ENCODE measurements around the gene PXDC1. TPM values are rescaled to one million over a fixed set of nuclear protein-coding genes. Genes with fewer than 3 reads are reported as not detected.

PXDC1 gene
- polyA plus RNA-seq, 1 experiment = 24.0 TPM

DNA sequence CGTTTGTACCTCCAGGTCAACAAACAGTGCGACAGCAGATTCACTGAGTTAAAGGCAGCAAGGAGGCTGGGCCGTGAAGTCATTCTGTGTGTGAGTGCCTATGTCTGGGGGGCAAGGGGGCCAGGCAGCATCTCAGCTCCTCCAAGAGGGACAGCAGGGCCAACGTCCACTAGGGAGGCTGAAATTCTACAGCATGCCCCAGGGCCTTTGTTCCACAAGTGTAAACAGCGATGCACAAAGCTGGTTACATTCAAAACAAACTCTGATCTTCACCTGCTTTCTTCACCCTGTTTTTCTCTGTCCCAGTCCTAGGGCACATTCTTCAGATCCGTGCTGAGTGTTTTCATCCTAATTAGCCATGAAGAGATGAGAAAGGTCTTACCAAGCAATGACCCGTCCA is 41.1 kb downstream of the PXDC1 start:
- DNase-seq (ENCODE audit: low read depth) = no peak
- ChIA-PET CTCF (interaction anchor here (0.6 kb wide), 1 partner anchor 9 kb away, joined by 3 read pairs; no protein-coding TSS in a partner anchor), POLR2A (no interaction called here)
- TF ChIP-seq, protein P1, sequence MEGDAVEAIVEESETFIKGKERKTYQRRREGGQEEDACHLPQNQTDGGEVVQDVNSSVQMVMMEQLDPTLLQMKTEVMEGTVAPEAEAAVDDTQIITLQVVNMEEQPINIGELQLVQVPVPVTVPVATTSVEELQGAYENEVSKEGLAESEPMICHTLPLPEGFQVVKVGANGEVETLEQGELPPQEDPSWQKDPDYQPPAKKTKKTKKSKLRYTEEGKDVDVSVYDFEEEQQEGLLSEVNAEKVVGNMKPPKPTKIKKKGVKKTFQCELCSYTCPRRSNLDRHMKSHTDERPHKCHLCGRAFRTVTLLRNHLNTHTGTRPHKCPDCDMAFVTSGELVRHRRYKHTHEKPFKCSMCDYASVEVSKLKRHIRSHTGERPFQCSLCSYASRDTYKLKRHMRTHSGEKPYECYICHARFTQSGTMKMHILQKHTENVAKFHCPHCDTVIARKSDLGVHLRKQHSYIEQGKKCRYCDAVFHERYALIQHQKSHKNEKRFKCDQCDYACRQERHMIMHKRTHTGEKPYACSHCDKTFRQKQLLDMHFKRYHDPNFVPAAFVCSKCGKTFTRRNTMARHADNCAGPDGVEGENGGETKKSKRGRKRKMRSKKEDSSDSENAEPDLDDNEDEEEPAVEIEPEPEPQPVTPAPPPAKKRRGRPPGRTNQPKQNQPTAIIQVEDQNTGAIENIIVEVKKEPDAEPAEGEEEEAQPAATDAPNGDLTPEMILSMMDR (IDR thresholded peaks at IDR 0.05; ENCODE audit: insufficient read depth, low read depth, low read length) = no peak
- H3K4me3 ChIP-seq (ENCODE audit: low read depth, low read length) = no peak overlapping the region
- H3K27me3 ChIP-seq (ENCODE audit: control insufficient read depth, insufficient read depth, low read length) = no peaks in the 10 kb centered on the region
- peaks cover 1% of the 10 kb centered on the region for H3K36me3 ChIP-seq (ENCODE audit: control insufficient read depth, insufficient read depth, low read length)

DNA sequence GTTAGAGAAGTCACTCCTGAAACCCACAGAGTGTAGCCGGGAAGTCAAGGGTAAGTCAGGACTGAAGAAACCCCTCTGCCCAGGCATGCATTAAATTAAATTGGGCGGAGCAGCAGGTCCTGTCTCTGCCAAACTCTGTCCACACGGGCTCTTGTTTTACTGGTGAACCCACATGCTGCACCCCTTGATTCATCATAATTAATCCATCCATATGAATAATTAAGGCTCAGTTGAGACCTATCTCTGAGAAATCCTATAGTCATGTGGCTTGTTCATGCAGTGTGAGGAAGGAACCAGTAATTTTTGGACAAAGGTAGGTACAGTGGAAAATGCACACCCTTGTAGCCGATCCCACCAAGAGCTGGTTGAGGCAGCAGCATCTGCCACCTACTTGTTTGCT is 43.0 kb downstream of the PXDC1 start:
- Histone ChIP-seq H3K36me3 (ENCODE audit: control insufficient read depth, insufficient read depth, low read length) (peaks cover 1% of the 10 kb centered on the region), H3K27me3 (ENCODE audit: control insufficient read depth, insufficient read depth, low read length) (no peaks in the 10 kb centered on the region), H3K4me3 (ENCODE audit: low read depth, low read length) (no peak overlapping the region)
- no peak for DNase-seq (ENCODE audit: low read depth)
- TF ChIP-seq, protein P1 (IDR thresholded peaks at IDR 0.05; ENCODE audit: insufficient read depth, low read depth, low read length) = no peak
- ChIA-PET CTCF (no interaction called here), POLR2A (no interaction called here)

DNA sequence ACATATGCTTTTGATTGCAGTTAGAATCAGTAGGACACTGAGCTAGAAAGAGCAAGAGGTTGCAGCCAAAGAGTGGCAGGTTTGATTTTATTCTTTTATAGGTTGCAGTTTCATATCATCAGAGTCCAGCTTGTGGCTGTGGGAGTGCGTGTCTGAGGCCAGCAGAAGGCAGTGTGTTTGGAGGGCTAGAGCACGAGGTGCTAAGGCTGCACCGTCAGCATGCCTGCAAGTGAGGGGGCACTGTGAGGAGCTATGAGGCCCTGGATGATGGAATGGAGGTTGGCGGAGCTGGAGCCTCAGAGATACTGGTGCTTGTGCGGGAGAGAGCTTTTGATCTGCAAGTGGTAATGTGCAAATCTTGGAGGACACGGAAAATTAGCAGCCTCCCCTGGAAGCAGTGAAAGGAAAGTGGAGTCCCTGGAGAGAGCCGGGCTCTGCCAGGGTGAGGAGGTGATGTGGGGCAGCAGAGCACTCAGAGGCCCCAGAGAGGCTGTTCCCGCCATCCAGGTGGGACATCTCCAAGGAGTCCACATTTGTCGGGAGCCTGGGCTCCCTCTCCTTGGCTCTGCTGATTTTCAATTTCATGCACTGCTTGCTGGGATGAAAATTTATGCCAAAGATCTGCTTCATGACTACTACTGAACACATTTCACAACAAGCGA is 43.6 kb downstream of the PXDC1 start:
- H3K27me3 ChIP-seq (ENCODE audit: control insufficient read depth, insufficient read depth, low read length) = no peaks in the 10 kb centered on the region
- H3K4me3 ChIP-seq (ENCODE audit: low read depth, low read length) = no peak overlapping the region
- H3K36me3 ChIP-seq (ENCODE audit: control insufficient read depth, insufficient read depth, low read length) = no peaks in the 10 kb centered on the region; the same call in 1 of the 2 replicates
- no peak for DNase-seq (ENCODE audit: low read depth)
- TF ChIP-seq, protein P1 (IDR thresholded peaks at IDR 0.05; ENCODE audit: insufficient read depth, low read depth, low read length) = no peak
- ChIA-PET POLR2A (no interaction called here), CTCF (no interaction called here)

DNA sequence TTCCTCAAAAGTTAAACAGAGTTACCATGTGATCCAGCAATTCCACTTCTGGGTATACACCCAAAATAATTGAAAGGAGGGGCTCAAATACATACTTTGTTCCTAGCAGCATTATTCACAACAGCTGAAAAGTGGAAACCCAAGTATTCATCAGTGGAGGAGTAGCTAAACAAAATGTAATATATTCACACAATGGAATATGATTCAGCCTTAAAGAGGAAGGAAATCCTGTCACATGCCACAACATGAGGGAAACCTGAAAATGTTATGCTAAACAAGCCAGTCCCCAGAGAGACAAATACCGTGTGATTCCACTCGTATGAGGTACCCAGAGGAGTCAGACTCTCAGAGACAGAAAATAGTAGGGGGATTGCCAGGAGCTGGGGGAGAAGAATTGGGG is 44.5 kb downstream of the PXDC1 start:
- Histone ChIP-seq H3K4me3 (ENCODE audit: low read depth, low read length) (no peak overlapping the region), H3K36me3 (ENCODE audit: control insufficient read depth, insufficient read depth, low read length) (no peaks in the 10 kb centered on the region; the same call in 1 of the 2 replicates), H3K27me3 (ENCODE audit: control insufficient read depth, insufficient read depth, low read length) (no peaks in the 10 kb centered on the region)
- ChIA-PET POLR2A (no interaction called here), CTCF (no interaction called here)
- no peak for DNase-seq (ENCODE audit: low read depth)
- TF ChIP-seq, protein P1 (IDR thresholded peaks at IDR 0.05; ENCODE audit: insufficient read depth, low read depth, low read length) = no peak

DNA sequence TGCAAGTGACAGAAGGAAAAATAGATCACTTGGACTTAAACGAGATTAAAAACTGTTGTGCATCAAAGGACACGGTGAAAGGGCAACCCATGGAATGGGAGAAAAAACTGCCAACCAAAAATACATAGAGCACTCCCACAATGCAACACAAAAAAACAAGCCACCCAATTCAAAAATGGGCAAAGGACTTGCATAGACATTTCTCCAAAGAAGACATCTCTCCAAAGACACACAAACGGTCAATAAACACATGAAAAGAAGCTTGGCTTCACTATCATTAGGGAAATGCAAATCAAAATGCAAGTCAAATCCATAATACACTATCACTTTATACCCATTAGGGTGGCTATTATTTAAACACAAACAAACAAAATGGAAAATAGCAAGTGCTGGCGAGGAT is 45.0 kb downstream of the PXDC1 start:
- ChIA-PET POLR2A (no interaction called here), CTCF (no interaction called here)
- H3K27me3 ChIP-seq (ENCODE audit: control insufficient read depth, insufficient read depth, low read length) = no peaks in the 10 kb centered on the region
- TF ChIP-seq, protein P1 (IDR thresholded peaks at IDR 0.05; ENCODE audit: insufficient read depth, low read depth, low read length) = no peak
- no peak overlapping the region for H3K4me3 ChIP-seq (ENCODE audit: low read depth, low read length)
- no peaks in the 10 kb centered on the region; the same call in 1 of the 2 replicates for H3K36me3 ChIP-seq (ENCODE audit: control insufficient read depth, insufficient read depth, low read length)
- no peak for DNase-seq (ENCODE audit: low read depth)
